Endodermal cell (in vitro differentiated cells): Measurements from ENCODE around the gene PLEKHA6. TPM values are rescaled to one million over a fixed set of nuclear protein-coding genes. Genes with fewer than 3 reads are reported as not detected.

Experiments
- DNase-seq: peaks from one replicate; pipeline ENCODE4 v3.0.0-alpha.2; 2017
- H3K27ac ChIP-seq: 2 replicates; pipeline ENCODE4 v1.5.1; 2013; ENCODE audit warnings: mild to moderate bottlenecking, low read depth, low read length, moderate library complexity
- H3K27me3 ChIP-seq: 2 replicates; pipeline ENCODE4 v1.6.1; 2013; ENCODE audit warnings: mild to moderate bottlenecking, low read length, moderate library complexity; ENCODE audit not compliant: insufficient read depth, control insufficient read depth, poor library complexity, severe bottlenecking
- H3K36me3 ChIP-seq: 2 replicates; pipeline ENCODE4 v1.7.0; 2013; ENCODE audit warnings: mild to moderate bottlenecking, low read length, moderate library complexity; ENCODE audit not compliant: control insufficient read depth, insufficient read depth
- H3K4me1 ChIP-seq: one replicate; pipeline ENCODE4 v1.7.0; 2013; ENCODE audit warnings: low read length; ENCODE audit not compliant: control insufficient read depth, insufficient read depth
- H3K4me3 ChIP-seq: 2 replicates; pipeline ENCODE4 v1.5.1; 2013; ENCODE audit warnings: mild to moderate bottlenecking, low read length, moderate library complexity
- H3K9ac ChIP-seq: 2 replicates; pipeline ENCODE4 v1.6.1; 2013; ENCODE audit warnings: mild to moderate bottlenecking, low read length, moderate library complexity; ENCODE audit not compliant: poor library complexity, severe bottlenecking; ENCODE audit errors: extremely low read depth
- H3K9me3 ChIP-seq: 2 replicates; pipeline ENCODE4 v1.6.1; 2013; ENCODE audit warnings: mild to moderate bottlenecking, low read length, moderate library complexity; ENCODE audit not compliant: control insufficient read depth
- H3K27ac Mint-ChIP-seq: 2 replicates; pipeline ENCODE4 v1.8.0; 2020; ENCODE audit warnings: mixed read lengths
- H3K27me3 Mint-ChIP-seq: 2 replicates; pipeline ENCODE4 v1.8.0; 2021; ENCODE audit warnings: mild to moderate bottlenecking, mixed read lengths; ENCODE audit not compliant: insufficient read depth
- H3K36me3 Mint-ChIP-seq: 2 replicates; pipeline ENCODE4 v1.8.0; 2020; ENCODE audit warnings: low read depth, mixed read lengths
- H3K4me1 Mint-ChIP-seq: 2 replicates; pipeline ENCODE4 v1.8.0; 2020; ENCODE audit warnings: mixed read lengths
- H3K4me3 Mint-ChIP-seq: 2 replicates; pipeline ENCODE4 v1.8.0; 2020; ENCODE audit warnings: mild to moderate bottlenecking, moderate library complexity, mixed read lengths
- H3K9me3 Mint-ChIP-seq: 2 replicates; pipeline ENCODE4 v1.8.0; 2020; ENCODE audit warnings: mild to moderate bottlenecking, mixed read lengths
- WGBS, 2 experiments: methylation state at CpG; one replicate each; pipeline versions ENCODE4 v1.1.5 to v1.1.7; 2013; ENCODE audit warnings: missing lambda C conversion rate in 2 of 2, mixed read lengths in 1 of 2; ENCODE audit not compliant: insufficient coverage in 1 of 2, insufficient read length in 1 of 2; 5-methylcytosine and 5-hydroxymethylcytosine counted together
- total RNA-seq, 2 donors: library from RNA; stranded (reverse); fragmentation: NEBNext Ultra II Directional in 1 of 2; extraction: Animal tissue kit (Norgen Biotek cat#: 25700) in 1 of 2; gene quantifications; 2 replicates in 1 of 2; 3 replicates in 1 of 2; pipeline ENCODE4 v1.2.1, GENCODE V29; 2021
- TF ChIP-seq, protein P1 (sequence below): fragments of 200-600 bp; sonication (generic); conservative IDR thresholded peaks from 2 replicates; pipeline ENCODE4 v1.5.0; 2021; ENCODE audit warnings: antibody characterized with exemption, mild to moderate bottlenecking

Gene PLEKHA6
- total RNA-seq, 2 donors from 2014 or later: 37.0 to 43.3 TPM

DNA sequence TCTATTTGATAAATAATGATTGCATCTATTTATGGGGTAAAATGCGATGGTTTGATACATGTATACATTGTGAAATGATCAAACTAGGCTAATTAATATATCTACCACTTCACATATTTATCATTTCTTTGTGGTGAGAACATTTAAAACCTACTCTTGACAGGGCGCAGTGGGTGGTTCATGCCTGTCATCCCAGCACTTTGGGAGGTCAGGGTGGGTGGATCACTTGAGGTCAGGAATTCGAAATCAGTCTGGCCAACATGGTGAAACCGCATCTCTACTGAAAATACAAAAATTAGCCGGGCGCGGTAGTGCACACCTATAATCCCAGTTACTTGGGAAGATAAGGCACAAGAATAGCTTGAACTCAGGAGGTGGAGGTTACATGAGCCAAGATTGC is 25.3 kb downstream of the PLEKHA6 start:
- H3K4me3 Mint-ChIP-seq: no peak overlapping the region
- H3K27ac Mint-ChIP-seq: no peak overlapping the region
- no peaks in the 10 kb centered on the region for H3K27me3 Mint-ChIP-seq
- Histone ChIP-seq H3K4me3 (no peak overlapping the region), H3K27me3 (no peaks in the 10 kb centered on the region), H3K9me3 (no peaks in the 10 kb centered on the region), H3K9ac (no peak overlapping the region), H3K27ac (no peak overlapping the region), H3K4me1 (peaks cover 4% of the 10 kb centered on the region), H3K36me3 (no peaks in the 10 kb centered on the region)
- H3K36me3 Mint-ChIP-seq: no peaks in the 10 kb centered on the region
- peaks cover 31% of the 10 kb centered on the region for H3K4me1 Mint-ChIP-seq
- WGBS, 2 experiments: 97 to 100% methylated on average over 2 to 6 of the region's 7 CpGs
- DNase-seq: no peak
- TF ChIP-seq, protein P1, sequence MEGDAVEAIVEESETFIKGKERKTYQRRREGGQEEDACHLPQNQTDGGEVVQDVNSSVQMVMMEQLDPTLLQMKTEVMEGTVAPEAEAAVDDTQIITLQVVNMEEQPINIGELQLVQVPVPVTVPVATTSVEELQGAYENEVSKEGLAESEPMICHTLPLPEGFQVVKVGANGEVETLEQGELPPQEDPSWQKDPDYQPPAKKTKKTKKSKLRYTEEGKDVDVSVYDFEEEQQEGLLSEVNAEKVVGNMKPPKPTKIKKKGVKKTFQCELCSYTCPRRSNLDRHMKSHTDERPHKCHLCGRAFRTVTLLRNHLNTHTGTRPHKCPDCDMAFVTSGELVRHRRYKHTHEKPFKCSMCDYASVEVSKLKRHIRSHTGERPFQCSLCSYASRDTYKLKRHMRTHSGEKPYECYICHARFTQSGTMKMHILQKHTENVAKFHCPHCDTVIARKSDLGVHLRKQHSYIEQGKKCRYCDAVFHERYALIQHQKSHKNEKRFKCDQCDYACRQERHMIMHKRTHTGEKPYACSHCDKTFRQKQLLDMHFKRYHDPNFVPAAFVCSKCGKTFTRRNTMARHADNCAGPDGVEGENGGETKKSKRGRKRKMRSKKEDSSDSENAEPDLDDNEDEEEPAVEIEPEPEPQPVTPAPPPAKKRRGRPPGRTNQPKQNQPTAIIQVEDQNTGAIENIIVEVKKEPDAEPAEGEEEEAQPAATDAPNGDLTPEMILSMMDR: no peak
- H3K9me3 Mint-ChIP-seq: no peaks in the 10 kb centered on the region

DNA sequence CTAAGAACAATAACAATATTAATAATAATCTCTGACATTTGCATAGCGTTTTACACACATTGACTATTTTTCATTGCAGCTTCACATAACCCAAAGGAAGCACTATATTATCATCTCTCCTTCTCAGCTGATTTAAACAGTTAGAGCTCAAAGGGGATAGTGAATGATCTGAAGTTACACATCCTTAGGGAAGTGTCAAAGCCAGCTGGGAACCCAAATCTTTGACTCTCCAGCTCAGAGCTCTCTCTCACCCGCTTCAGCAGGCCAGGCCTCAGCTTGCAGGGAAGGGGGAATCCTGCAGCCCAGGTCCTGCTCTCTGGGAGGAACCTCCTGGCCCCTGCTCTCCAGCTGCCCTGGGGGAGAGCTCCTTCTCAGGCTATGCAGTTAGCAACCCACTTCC is 26.3 kb downstream of the PLEKHA6 start:
- 84 to 100% methylated on average over 1 to 2 of the region's 2 CpGs for WGBS, 2 experiments
- TF ChIP-seq, protein P1: no peak
- no peaks in the 10 kb centered on the region for H3K36me3 Mint-ChIP-seq
- no peaks in the 10 kb centered on the region for H3K27me3 ChIP-seq
- H3K4me3 ChIP-seq: no peak overlapping the region
- no peaks in the 10 kb centered on the region for H3K36me3 ChIP-seq
- no peaks in the 10 kb centered on the region for H3K27me3 Mint-ChIP-seq
- DNase-seq: no peak
- peaks cover 25% of the 10 kb centered on the region for H3K4me1 Mint-ChIP-seq
- H3K9ac ChIP-seq: no peak overlapping the region
- H3K4me1 ChIP-seq: peaks cover 4% of the 10 kb centered on the region
- no peak overlapping the region for H3K4me3 Mint-ChIP-seq
- no peak overlapping the region for H3K27ac ChIP-seq
- H3K27ac Mint-ChIP-seq: no peak overlapping the region
- H3K9me3 Mint-ChIP-seq: no peaks in the 10 kb centered on the region
- no peaks in the 10 kb centered on the region for H3K9me3 ChIP-seq

- H3K27me3 Mint-ChIP-seq: peaks cover 2% of the 10 kb centered on the region
- no peak for DNase-seq
- 94 to 96% methylated on average over 7 to 13 of the region's 13 CpGs for WGBS, 2 experiments
These were observed 27.8 kb downstream of the PLEKHA6 start for GRCh38 chr1:204331847-204332487.

More at GRCh38 chr1:204331847-204332487, 27.8 kb downstream of the PLEKHA6 start:
- no peaks in the 10 kb centered on the region for H3K9me3 ChIP-seq
- H3K27me3 ChIP-seq: no peaks in the 10 kb centered on the region
- TF ChIP-seq, protein P1: no peak
- no peak overlapping the region for H3K9ac ChIP-seq
- Mint-ChIP-seq H3K36me3 (no peaks in the 10 kb centered on the region), H3K4me1 (peaks cover 23% of the 10 kb centered on the region), H3K9me3 (no peaks in the 10 kb centered on the region), H3K27ac (no peak overlapping the region), H3K4me3 (no peak overlapping the region)
- H3K4me3 ChIP-seq: no peak overlapping the region
- H3K36me3 ChIP-seq: no peaks in the 10 kb centered on the region
- H3K4me1 ChIP-seq: peaks cover 4% of the 10 kb centered on the region
- H3K27ac ChIP-seq: no peak overlapping the region
